HG02943 (cell line): Measurements from ENCODE around the gene FMN2.
"Not testable (repeated sequence)": the region's sequence is repeated elsewhere in the genome, so short reads cannot be mapped to it uniquely, and the experiment has no call there.

ENCODE experiments used
- ATAC-seq: cut with Tn5 transposase; IDR thresholded peaks from one replicate; pipeline ENCODE4 v1.9.1; 2021; ENCODE audit warnings: mild to moderate bottlenecking, low read depth, moderate library complexity; ENCODE audit not compliant: unreplicated experiment

FMN2 gene

GRCh38 chr1:240407407-240407806, 315.7 kb downstream of the FMN2 start:
- no peak for ATAC-seq

GRCh38 chr1:240409615-240410014, 317.9 kb downstream of the FMN2 start:
- ATAC-seq = no peak

GRCh38 chr1:240413732-240414131, 322.0 kb downstream of the FMN2 start:
- no peak for ATAC-seq

DNA sequence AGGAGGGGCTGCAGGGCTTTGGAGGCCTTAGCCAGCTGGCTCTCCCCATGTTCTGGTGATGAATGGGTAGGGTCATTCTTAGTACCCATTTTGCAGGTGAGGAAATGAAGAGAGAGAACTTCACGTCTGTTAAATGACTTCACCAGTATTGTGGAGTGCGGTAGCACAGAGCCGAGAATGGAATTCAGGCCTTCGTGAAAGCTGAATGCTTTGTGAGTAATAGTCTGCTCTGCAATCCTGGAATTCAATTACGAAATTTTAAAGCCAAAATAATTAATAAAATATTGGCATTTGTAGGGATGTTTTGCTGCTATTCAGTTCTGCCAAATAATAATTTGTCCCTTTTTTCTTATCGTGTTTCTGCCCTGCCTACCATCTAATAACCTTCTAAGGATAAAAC, 322.6 kb downstream of the FMN2 start:
- no peak for ATAC-seq

GRCh38 chr1:240415011-240415410, 323.3 kb downstream of the FMN2 start:
- not testable (repeated sequence) for ATAC-seq

GRCh38 chr1:240415532-240415931, 323.8 kb downstream of the FMN2 start:
- ATAC-seq = no peak

DNA sequence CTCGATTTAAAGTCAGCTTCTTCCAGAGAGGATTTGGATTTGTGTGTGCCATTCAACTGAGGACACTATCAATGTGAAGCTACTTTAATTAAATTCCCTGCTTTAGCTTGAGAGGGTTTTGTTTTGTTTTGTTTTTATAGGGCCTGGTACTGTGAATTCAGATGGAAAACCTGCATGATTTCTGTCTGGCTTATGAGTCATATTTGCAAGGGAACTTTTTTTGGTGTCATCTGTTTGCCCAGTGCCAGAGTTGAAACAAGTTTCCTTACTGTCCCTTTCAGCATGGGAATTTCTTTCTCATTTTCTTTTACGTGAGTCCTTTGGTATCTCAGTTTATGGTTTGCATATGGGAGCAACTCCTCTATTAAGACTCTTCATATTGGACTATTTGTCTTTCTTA, 325.6 kb downstream of the FMN2 start:
- no peak for ATAC-seq

DNA sequence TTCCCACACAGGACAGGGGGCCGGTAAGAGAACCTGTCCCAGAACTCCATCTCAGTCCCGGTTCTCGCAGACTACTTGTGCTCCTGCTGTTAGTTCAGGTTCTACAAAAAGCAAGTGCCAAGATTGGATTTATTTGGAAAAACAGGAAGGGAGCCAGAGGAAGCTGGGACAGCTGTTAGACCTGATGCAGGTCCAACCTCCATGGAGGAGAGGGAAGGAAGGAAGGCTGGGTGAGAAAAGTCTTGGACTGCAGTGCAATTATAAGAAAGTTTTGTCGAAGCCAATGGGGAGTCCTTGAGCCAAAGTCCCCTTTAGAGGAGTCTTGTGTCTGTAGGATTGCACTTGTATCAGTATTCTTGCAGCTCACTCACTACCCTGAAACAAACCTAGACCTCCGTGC, 329.1 kb downstream of the FMN2 start:
- no peak for ATAC-seq

DNA sequence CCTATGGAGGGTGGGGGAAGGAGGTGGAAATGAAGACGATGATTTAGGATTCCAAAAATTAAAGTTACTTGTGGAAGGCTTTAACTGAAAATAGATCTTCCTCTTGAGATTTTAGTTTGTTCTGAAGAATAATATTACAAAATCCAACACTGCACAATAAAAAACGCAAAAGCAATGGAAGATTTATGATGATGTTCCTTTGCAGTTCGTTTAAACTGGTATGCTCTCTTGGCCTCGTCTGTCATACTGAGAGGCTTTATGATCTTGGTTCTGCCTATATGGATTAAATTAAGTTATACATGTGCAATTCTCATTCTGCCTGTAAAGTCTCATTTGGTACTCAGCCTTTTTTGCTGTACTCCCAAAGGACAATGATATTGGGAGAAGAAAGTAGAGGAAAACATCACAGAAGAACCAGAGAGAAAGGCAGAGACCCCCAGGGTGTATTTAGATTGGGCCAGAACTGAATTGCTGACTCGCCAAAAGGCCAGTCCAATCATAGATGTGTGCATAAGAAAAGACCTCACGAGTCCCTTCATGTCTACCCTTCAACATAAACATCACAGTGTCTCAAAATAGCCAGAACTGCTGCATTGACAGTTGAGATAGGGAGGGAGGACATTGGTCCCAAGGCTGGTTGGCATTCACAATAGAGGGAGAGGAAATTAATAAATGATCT, 331.7 kb downstream of the FMN2 start:
- no peak for ATAC-seq

GRCh38 chr1:240424740-240425464, 333.2 kb downstream of the FMN2 start:
- ATAC-seq = no peak

DNA sequence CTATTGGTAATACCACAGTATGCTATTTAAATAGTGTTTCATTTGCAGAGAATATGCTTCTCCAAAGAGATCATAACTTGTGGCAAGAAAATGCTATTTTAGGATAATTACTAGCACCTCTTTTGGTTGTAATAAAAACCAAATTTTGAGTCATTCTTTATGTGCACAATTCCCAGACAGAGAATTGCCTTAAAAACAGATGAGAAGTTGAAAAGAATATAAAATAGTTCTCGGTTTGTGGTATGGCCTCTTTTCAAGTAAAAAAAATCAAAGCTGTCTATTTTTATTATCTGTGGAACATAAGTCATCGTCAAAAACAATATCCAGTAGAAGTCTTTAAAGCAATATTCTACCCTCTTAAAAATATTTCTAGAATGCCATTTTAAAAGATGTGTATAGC, 334.4 kb downstream of the FMN2 start:
- no peak for ATAC-seq

- ATAC-seq = no peak
Measured at GRCh38 chr1:240435996-240436566, 344.4 kb downstream of the FMN2 start.

GRCh38 chr1:240441669-240442068, 350.0 kb downstream of the FMN2 start:
- ATAC-seq = no peak

GRCh38 chr1:240445369-240445768, 353.7 kb downstream of the FMN2 start:
- ATAC-seq = no peak

GRCh38 chr1:240455228-240455821, 363.6 kb downstream of the FMN2 start:
- ATAC-seq = no peak

- ATAC-seq = no peak
Measured at GRCh38 chr1:240457203-240457602, 365.5 kb downstream of the FMN2 start.

DNA sequence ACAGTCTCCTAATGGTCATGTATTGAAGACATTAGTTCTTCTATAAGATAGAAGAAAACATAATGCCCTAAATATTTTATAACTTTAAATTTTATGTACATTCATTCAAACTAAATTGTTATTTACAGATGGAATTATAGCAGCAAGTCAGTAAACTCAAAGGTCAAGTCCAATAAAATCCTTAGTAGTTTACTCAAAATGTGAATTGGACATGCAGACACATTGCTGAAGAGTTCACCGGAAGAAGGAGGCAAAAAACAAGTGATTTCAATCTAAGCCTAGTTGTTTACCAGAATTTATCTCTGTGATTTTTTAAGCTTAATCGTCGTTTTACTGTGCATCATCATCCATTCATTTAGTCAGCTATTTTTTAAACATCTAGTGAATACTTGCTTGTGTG, 370.6 kb downstream of the FMN2 start:
- ATAC-seq = no peak

- no peak for ATAC-seq
Measured at GRCh38 chr1:240462766-240463395, 371.2 kb downstream of the FMN2 start.

- ATAC-seq = no peak
Measured at GRCh38 chr1:240464099-240464498, 372.4 kb downstream of the FMN2 start.

DNA sequence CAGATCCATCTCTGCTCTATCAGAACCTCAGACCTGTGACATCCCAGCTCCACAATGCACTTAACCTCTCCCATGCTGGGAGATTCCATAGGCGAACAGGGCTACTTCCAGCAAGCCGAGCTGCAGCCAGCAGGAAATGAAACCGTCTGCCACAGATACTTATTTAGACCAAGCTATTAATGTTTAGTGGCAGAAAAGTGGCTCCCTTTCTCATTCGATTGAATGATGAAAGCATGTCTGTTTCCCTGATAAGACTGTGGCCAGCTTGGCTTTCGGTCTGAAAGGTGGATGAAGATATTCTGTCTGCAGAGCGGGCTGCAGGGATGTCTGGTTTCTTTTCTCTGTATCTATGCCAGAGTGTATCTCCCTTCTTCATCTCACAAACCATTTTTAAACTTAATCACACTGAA, 373.9 kb downstream of the FMN2 start:
- no peak for ATAC-seq

GRCh38 chr1:240466509-240466908, 374.8 kb downstream of the FMN2 start:
- no peak for ATAC-seq
